Measurements from ENCODE around the gene APBA2.

The APBA2 gene

GRCh38 chr15:28904541-28905315, 19.0 kb downstream of the APBA2 start:
- no peaks in the 10 kb centered on the region for H3K4me1 ChIP-seq (ENCODE audit: insufficient read depth, poor library complexity, severe bottlenecking)
- no peak overlapping the region for H3K27ac ChIP-seq (ENCODE audit: poor library complexity, severe bottlenecking)
- DNase-seq (ENCODE audit: low spot score) = peak; percentile 52
- H3K4me3 ChIP-seq (ENCODE audit: severe bottlenecking) = no peak overlapping the region
- H3K9me3 ChIP-seq (ENCODE audit: severe bottlenecking) = no peaks in the 10 kb centered on the region
- ATAC-seq (ENCODE audit: low read depth) = no peak
- H3K27me3 ChIP-seq (ENCODE audit: insufficient read depth, poor library complexity, severe bottlenecking) = no peaks in the 10 kb centered on the region
- no peak for TF ChIP-seq CTCF (IDR thresholded peaks at IDR 0.05; ENCODE audit: poor library complexity, severe bottlenecking)
- no peaks in the 10 kb centered on the region for H3K36me3 ChIP-seq (ENCODE audit: low read depth)

GRCh38 chr15:28907338-28907960, 21.7 kb downstream of the APBA2 start:
- Histone ChIP-seq H3K27me3 (ENCODE audit: insufficient read depth, poor library complexity, severe bottlenecking) (no peaks in the 10 kb centered on the region), H3K9me3 (ENCODE audit: severe bottlenecking) (no peaks in the 10 kb centered on the region), H3K4me1 (ENCODE audit: insufficient read depth, poor library complexity, severe bottlenecking) (no peaks in the 10 kb centered on the region), H3K27ac (ENCODE audit: poor library complexity, severe bottlenecking) (no peak overlapping the region), H3K36me3 (ENCODE audit: low read depth) (no peaks in the 10 kb centered on the region), H3K4me3 (ENCODE audit: severe bottlenecking) (no peak overlapping the region)
- no peak for DNase-seq (ENCODE audit: low spot score)
- TF ChIP-seq CTCF (IDR thresholded peaks at IDR 0.05; ENCODE audit: poor library complexity, severe bottlenecking) = no peak
- ATAC-seq (ENCODE audit: low read depth) = no peak

- Histone ChIP-seq H3K4me1 (ENCODE audit: insufficient read depth, poor library complexity, severe bottlenecking) (no peaks in the 10 kb centered on the region), H3K27me3 (ENCODE audit: insufficient read depth, poor library complexity, severe bottlenecking) (no peaks in the 10 kb centered on the region), H3K27ac (ENCODE audit: poor library complexity, severe bottlenecking) (no peak overlapping the region), H3K9me3 (ENCODE audit: severe bottlenecking) (no peaks in the 10 kb centered on the region), H3K36me3 (ENCODE audit: low read depth) (no peaks in the 10 kb centered on the region), H3K4me3 (ENCODE audit: severe bottlenecking) (no peak overlapping the region)
- ATAC-seq (ENCODE audit: low read depth) (no peak), DNase-seq (ENCODE audit: low spot score) (peak; percentile 7)
- no peak for TF ChIP-seq CTCF (IDR thresholded peaks at IDR 0.05; ENCODE audit: poor library complexity, severe bottlenecking)
Measured at GRCh38 chr15:28909958-28910500, 24.3 kb downstream of the APBA2 start.

- Histone ChIP-seq H3K27me3 (ENCODE audit: insufficient read depth, poor library complexity, severe bottlenecking) (no peaks in the 10 kb centered on the region), H3K4me1 (ENCODE audit: insufficient read depth, poor library complexity, severe bottlenecking) (no peaks in the 10 kb centered on the region), H3K27ac (ENCODE audit: poor library complexity, severe bottlenecking) (no peak overlapping the region), H3K4me3 (ENCODE audit: severe bottlenecking) (no peak overlapping the region), H3K9me3 (ENCODE audit: severe bottlenecking) (no peaks in the 10 kb centered on the region), H3K36me3 (ENCODE audit: low read depth) (no peaks in the 10 kb centered on the region)
- DNase-seq (ENCODE audit: low spot score) = peak; percentile 30
- ATAC-seq (ENCODE audit: low read depth) = no peak
- no peak for TF ChIP-seq CTCF (IDR thresholded peaks at IDR 0.05; ENCODE audit: poor library complexity, severe bottlenecking)
Measured at GRCh38 chr15:28911310-28911931, 25.6 kb downstream of the APBA2 start.
